Activated naive CD4-positive, alpha-beta T cell treated with Interleukin-2 at 50 U/mL for 16 hours (primary cell): ENCODE results near the gene CLPX.
A peak's percentile ranks its signal among the peaks of the same experiment; 100 is the strongest.
"Not testable (repeated sequence)": the region's sequence is repeated elsewhere in the genome, so short reads cannot be mapped to it uniquely, and the experiment has no call there.

ENCODE experiments used
- DNase-seq: peaks from one replicate; pipeline ENCODE4 v3.0.0-alpha.2; 2020

The CLPX gene

DNA sequence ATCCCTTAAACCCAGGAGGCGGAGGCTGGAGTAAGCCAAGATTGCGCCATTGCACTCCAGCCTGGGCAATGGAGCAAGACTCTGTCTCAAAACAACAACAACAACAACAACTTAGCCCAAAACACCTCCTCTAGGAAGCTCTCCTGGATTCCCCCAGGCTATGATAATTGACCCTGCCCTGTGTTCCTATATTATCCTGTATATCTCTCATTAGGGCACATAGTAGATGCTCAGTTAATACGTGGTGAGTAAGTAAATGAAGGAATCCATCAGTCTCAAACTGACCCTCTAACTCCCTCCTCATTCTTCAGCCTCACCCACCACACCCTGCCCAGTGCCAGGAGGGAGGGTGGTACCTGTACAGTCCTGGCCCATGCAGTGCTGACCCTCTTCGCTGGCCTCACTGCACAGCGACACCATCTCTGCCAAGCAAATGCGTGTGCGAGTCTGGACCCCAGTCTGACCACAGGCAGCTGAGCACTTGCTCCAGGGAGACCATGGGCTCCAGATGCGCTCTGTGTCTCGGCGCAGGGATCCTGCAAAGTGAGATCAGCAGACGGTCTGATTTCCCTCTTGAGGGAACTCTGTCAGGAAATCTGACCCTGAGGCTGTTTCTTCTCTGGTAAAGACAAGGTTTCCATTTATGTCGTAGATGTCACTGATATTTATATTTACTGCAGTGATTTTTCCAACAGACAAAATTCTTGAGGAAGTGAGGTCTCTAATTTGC lies 20.0 kb upstream of the CLPX start:
- DNase-seq, result no peak

DNA sequence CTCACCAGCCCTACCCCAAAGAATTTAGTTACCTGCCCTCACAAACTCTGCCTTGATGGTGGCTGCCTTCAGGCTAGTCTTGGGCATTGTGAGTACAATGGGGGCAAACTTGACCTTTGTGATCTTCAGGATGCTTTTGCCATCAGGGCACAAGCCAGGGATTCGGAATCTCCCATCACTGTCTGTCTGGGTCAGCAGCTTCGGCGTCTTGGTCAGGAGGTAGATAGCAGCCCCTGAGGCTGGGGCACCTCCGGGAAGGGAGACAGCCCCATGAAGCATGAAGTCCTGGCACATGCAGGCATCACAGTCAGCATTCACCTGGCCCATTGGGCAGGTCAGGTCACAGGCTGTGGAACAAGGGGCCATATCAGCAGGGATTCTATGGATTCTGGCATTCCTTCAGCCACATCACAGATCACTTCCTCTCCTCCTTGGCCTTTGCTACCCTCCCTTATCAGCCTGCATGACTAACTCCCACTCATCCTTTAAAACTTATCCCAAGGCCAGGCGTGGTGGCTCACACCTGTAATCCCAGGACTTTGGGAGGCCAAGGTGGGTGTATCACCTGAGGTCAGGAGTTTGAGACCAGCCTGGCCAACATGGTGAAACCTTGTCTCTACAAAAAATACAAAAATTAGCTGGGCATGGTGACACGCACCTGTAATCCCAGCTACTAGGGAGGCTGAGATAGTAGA lies 19.2 kb upstream of the CLPX start:
- DNase-seq, result no peak

DNA sequence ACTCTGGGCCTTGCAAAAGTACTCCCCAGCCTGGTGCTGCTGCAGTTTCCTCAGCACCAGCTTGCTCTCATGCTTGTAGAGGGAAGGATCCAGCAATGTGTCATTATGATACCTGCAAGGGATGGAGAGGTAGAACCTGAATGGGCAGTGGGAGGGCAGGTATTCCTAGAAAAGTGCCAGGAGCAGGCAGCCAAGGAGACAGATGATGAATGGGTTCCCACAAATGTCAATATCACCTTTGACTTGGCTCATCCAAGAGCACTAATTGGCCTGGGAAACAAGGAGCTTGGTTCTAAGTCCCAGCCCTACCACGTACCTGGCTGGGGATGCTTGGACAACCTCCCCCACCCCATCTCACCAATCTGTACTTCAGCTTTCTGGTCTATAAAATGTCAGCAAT lies 16.8 kb upstream of the CLPX start:
- no peak for DNase-seq

DNA sequence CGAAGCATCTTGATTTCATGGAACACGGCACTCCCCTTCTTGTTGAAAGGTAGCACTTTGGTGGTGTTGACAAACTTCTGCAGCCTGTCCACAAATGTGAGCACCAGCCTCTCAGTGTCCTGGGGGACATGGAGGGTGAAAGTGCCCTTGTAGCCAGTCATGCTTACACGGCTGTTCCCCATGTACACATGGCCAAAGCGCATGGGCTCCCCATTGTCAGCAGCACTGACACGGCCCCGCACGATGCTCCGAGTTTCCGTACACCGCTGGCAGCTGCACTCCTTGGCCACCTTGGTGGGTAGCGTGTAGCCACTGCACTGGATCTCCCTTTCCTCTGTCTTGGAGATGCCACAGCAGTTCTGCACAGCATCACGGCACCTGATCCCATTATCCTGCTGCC lies 13.4 kb upstream of the CLPX start:
- DNase-seq, result no peak

DNA sequence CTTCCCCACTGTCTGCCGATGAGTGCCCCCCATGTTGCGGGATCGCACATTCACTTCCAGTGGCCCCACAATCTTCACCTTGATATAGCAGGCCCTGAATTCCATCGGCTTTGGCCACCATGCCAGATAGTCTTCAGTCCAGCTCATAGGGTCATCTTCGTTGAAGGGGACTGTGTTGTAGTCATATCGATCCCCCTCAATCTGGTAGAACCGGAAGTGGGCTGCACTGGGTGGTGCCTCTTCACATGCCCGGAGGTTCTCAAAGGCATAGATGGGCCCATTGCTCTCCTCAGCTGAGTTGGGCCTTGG lies 12.1 kb upstream of the CLPX start:
- no peak for DNase-seq

DNA sequence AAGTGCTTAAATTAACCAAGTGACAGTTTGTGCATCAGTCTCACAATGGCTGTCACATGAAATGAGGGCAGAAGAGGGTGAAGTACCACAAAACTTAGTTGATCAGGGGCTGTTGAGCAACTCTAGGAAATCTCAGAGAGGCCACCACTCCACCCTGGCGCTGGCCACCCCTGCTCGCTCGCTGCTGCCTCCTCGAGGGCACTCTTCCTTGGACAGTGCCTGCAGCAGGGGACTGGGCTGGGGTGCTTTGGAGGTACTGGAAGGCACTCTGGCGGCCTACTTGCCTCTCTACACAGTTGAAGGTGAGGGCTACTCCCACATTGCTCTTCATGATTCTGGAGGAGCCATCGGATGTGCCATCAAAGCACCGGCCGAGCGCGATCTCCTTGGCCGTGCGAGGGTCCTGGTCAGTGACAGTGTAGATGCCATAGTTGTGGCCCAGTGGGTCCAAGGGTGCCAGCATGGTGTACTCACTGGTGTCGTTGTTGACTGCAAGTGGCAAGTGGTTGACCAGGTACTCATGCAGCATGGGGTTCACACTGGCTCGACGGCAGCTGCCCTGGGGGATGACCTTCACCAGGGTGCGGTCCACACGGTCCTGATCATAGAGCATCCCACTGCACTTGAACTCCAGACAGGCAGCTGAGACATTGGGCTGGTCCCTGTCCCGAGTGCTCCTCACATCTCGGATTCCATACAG lies 11.6 kb upstream of the CLPX start:
- DNase-seq, result no peak

DNA sequence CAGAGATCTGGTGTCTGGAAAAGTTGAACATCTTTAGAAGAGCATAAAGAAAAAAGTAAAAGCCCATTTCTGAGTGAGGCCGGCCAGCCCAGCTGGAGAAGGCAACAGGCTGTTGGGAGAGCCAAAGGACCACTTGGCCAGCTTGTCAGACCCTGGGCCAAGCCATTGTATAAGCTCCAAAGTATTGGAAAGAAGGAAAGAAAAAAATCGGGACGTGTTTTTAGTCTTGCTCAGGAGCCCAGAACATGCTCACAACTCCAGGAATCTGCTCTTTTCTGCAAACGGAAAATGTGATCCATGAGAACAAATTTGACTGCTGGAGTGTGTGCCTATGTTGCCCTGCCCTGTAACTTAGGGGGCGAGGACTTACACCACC lies 10.4 kb upstream of the CLPX start:
- DNase-seq, result no peak

DNA sequence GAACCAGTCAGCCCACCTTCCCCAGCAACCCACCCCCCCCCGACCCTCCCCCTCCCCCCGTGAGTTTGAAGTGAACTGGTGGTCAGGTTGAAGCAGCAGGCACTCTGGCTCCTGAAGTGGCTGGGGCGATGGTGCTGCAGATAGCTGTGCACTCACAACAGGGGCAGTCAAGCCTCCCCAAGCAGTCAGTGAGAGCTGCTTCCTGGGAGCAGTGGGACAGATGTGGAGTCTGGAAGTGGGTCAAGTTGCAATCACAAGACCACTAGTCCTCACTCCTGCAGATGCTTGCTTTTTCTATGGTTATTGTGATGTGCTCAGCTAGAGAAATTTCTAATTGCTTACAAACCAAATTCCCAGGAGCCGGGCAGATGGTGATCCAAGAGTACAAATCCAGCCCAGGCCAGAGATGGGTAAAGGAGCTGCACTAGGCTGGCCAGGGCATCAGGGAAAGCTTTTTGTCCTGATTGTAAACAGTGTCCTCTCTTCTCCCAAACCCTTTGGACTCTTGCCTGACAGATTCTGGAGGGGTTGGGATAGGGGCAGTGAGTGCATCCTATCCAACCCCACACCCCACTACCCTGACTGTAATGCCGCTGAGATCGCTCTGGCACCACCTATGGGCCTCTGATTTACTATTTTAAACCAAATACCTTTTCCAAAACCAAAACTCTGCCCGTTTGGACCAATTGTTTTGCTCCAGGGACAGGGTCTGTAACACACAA lies 9.8 kb upstream of the CLPX start:
- no peak for DNase-seq

DNA sequence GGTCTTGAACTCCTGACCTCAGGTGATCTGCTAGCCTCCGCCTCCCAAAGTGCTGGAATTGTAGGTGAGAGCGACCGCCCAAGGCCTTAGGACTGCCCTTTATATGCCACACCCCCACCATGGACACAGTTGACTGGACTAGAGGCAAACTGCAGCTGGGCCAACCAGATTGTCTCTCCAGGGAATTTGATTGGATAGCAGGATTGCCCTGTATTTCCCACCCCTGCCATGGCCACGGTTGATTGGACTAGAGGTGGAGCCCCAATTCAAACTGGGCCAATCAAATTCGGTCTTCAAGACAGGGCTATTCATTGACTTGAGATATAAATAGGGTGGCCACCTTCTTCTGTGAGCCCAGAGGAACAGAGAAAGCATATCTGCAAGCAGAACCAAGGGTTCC lies 6.9 kb upstream of the CLPX start:
- no peak for DNase-seq

DNA sequence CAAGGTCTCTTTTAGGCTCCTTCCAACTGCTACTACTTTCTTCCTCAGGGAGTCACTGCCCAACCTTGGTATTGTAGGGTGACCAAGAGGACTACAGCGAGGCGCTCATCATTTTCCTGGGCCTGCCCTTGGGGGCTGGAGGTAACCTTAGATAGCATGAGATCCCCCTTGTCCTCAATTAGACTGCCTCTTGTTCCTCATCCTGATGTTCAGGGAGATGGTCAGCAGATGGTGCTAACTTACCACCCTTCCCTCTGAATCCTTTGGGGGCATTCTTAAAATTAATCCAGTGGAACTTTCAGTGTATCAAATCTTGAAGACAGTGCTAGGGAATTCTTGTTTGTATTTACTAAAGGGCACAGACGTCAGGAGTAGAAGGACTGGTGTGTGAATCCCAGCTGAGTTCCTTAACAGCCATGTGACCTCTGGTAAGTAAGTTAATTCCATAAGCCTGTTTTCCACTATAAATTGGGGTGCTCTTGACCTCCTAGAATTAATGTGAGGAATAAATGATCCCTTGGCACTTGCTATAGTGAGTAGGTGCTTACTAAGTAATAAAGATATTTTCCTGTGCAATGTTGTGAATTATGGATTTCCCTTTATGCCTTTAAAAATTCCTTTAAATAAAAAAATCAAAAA lies 4.1 kb upstream of the CLPX start:
- DNase-seq, result no peak

DNA sequence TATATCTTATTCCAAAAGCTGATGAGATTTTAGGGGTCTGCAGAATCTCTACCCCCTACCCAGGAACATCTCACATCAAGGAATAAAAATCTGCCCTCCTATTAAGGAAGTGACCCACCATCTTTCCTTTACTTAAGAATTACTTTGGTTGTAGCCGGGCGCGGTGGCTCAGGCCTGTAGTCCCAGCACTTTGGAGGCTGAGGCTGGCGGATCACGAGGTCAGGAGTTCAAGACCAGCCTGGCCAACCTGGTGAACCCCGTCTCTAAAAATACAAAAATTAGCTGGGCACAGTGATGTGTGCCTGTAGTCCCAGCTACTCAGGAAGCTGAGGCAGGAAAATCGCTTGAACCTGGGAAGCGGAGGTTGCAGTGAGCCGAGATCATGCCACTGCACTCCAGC lies 3.3 kb upstream of the CLPX start:
- not testable (repeated sequence) for DNase-seq

DNA sequence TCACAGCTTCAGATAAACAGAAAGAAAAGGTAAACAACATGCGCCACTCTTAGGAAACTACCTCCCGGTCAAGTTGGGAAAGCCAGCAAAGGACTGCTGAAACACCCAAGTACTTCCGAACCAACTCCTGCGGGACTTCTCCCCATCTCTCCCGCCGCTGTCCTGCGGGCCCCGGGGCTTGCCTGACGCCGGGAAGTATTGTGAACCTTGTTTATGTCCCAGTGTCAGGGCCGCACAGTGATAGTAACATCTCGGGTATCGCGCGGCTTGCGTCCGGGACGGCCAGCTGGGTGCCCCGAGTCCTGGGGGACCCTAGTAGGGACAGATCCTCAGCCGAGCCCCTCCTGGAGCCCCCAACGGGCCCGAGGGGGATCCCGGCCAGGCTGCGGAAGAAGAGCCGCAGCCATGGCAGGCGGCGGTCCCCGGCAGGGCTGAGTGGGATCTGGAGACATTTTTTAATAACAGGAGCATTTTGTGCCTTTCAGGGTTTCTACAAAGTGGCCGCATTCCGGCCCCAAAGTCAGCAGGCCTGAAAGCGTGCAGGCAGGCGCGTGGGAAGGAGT lies 756 bp downstream of the CLPX start:
- peak; percentile 35 for DNase-seq

DNA sequence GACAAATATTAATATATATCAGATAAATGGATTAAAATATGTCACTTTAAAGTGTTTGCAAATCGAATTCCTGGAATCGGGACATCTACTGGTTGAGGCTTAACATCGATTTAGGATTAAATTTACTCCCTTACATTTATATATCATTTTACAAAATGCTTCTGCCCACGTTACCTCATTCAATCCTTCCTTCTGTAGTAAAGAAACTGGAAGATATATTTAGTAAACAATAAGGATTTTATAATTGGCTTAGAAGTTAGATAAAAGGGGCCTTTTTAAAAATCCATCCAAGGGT lies 1.3 kb downstream of the CLPX start:
- DNase-seq, result no peak

DNA sequence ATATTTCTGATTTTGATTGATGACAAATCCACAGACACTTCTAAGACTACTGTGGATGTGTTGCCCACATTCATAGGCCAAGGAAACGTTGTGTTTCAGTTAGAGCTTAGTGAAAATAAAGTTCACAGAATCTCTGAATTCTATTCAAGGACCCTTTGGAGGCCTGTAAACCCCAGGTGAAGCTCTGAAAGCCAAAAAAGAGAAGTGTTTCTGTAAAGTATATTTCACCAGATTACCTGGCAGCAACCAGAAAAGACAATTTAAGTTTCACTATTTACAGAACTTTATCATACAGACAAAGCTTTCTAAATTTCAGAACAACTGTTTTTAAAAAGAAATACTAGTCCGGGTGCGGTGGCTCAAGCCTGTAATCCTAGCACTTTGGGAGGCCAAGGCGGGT lies 2.6 kb downstream of the CLPX start:
- DNase-seq, result no peak

DNA sequence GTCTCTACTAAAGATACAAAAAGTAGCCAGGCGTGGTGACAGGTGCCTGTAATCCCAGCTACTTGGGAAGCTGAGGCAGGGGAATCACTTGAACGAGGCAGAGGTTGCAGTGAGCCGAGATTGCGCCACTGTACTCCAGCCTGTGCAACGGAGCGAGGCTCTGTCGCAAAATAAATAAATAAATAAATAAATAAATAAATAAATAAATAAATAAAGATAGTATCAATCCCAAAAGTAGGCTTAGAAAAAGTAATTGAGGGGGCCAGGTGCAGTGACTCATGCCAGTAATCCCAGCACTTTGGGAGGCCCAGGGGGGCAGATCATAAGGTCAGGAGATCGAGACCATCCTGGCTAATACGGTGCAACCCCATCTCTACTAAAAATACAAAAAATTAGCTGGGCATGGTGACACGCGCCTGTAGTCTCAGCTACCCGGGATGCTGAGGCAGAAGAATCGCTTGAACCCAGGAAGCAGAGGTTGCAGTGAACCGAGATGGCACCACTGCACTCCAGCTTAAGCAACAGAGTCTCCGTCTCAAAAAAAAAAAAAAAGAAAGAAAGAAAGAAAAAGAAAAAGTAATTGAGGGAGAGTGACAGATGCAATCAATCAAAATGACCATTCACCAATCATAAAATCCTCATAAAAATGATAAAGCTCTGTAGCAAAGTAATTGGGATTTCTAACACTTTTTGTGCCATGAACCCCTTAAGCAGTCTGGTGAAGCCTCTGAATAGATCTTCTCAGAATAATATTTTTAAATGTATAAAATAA lies 3.4 kb downstream of the CLPX start:
- not testable (repeated sequence) for DNase-seq

DNA sequence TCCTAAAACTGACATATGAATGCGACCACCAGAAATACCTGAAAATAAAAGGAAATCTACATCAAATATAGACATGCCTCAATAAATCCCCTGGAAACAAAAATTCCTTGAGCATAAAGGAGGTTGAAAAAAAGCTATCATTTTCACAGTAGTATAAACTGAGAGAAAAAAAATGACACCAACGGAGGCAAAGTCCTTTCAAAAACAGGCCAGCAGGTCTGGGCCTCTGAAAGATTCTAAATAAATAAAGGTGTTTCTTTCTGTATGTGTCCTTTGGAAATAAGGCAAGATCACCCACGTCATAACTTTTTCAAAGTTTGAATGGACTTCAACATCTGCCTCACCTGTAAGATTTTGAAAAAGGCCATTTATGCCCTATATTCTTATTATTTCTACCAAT lies 5.0 kb downstream of the CLPX start:
- DNase-seq, result no peak

DNA sequence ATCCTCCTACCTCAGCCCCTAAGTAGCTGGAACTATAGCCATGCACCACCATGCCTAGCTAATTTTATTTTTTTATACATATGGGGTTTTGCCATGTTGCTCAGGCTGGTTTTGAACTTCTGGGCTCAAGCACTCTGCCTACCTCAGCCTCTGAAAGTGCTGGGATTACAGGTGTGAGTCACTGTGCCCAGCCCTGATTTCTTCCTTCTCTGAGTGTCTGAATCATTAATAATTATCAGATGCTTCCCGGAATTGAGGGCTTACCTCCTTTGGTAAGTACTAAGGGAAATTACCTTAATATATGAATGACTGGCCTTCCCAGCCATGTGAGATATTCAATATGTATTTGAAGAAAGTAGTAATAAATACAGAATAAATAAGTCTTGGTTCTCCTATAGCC lies 7.2 kb downstream of the CLPX start:
- no peak for DNase-seq

DNA sequence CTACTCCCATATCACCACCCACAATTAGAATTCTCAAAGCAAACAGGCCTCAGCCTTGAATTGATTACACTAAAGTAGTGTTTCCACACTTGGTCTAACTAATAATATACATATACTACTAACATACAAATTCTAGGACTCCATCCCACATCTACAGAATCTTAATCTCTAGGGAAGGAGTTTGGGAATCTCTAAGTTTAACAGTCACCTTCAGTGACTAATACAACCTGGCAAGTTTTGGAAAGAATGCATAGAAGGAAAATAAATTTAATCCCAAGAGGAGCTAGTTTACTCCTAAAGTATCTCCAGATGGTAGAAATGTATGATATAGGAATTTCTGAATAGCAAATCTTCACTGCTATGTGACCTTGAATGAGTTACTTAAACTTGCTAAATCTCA lies 9.1 kb downstream of the CLPX start:
- DNase-seq, result no peak

DNA sequence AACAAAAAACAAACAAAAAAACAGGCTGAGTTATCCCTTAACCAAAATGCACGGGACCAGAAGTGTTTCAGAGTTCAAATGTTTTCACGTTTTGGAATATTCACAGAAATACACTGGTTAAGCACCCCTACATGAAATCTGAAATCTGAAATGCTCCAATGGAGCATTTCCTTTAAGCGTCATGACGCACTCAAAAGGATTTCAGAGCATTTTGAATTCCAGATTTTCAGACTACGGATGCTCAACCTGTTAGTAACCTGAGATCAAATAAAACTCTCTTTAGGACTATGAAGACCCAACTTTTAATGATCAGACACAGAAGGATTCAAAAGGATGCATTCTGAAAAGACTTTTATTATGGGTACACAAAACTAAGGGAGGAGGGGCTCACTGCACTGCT lies 9.6 kb downstream of the CLPX start:
- no peak for DNase-seq

DNA sequence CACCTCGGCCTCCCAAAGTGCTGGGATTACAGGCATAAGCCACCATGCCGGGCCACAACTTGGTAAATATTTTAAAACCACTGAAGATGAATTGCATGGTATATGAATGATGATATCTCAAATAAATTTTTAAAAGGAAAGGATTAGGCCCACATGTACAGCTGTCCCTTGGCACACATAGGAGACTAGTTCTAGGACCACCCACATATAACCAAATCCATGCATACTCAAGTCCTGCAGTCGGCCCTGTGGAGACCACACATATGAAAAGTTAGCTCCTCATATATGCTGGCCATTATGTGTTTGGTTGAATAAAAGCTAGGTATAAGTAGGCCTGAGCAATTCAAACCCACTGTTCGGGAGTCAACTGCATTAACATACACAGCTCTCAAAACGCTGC lies 10.6 kb downstream of the CLPX start:
- no peak for DNase-seq

DNA sequence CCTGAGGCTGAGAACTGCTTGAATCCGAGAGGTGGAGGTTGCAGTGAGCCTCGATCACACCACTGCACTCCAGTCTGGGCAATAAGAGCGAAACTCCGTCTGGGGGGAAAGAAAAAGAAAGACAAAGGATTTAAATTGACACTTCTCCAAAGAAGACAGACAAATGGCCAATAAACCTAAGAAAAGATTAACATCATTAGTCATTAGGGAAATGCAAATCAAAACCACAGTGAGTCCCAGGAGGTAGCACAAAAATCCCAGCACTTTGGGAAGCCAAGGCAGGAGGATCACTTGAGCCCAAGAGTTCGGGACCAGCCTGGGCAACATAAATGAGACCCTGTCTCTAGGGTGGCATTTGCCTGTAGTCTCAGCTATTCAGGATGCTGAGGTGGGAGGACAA lies 12.6 kb downstream of the CLPX start:
- no peak for DNase-seq

DNA sequence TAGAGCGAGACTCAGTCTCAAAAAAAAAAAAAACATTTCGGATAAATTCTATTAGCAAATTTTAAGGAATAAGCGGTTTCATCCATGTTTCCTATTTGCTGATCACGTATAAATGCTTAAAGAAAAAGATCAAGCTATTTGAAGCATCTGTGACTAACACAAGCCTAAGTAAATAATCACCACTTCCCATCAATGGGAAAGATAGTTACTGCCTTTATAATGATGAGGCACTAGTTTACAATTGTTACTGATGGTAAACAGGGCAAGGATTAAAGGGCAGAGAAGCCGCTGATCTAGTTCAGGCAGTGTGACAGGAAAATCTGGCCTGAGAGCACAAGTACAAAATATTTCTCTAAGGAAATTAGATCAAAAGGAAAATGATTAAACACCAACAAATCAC lies 13.7 kb downstream of the CLPX start:
- no peak for DNase-seq

DNA sequence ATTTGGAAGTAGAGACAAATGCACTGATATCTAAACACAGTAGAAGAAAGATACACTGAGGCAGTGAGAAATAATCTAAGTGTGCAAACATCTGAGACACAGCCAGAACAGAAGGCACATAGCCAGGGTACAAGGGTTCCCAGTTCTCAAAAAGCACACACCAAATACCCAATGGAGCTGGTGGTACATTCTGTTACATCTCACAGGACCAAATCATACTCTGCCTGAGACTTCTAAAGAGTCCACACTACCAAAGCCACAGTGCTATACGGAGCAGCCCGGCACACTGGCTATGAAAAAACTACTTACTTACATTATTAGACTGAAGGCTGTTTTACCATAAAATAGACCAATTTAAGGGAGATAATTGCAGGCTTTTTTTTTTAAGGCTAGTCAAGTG lies 19.3 kb downstream of the CLPX start:
- no peak for DNase-seq
